Measurements from ENCODE around the gene CYB561D2.
"Not testable (repeated sequence)": the region's sequence is repeated elsewhere in the genome, so short reads cannot be mapped to it uniquely, and the experiment has no call there.

CYB561D2 gene, protein sequence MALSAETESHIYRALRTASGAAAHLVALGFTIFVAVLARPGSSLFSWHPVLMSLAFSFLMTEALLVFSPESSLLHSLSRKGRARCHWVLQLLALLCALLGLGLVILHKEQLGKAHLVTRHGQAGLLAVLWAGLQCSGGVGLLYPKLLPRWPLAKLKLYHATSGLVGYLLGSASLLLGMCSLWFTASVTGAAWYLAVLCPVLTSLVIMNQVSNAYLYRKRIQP

DNA sequence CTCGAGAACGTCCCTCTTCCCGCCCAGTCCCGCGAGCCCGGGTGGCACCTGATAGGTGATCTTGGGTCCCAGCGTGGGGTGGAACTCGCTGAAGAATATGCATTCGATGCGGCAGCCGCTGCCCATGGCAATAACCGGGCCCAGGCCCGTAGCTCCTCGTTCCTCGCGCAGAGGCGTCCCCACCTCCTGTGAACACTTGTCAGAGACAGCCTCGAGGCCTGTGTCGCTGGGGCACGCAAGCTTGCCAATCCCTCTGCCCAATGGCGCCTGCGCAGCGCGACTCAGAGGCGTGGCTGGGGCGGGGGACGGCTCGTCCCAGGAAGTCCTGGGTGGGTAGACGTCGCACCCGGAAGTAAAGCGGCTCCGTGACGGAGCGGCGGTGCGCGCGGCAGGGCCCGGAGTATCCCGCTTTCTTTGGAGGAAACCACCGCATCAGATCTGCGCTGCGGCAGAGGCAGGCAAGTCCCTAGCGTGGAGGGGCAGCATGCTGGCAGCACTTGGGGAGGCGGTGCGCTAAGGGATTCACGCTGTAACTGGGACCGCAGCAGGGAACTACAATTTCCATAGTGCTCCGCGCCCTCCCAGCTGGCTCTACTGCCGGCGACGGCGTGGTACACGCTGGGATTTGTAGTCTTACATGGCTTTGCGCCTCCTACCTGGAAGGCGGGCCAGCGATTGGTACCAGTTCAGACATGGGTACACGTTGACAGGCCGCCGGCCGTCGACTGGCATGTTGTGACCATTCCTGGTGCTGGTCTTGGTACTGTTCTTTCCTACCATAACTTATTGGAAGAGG, at the start of gene CYB561D2, which contains the start of gene NPRL2:
Gene CYB561D2 (plus strand): TSS at position 336 of the 796 bp plus-strand sequence. CDS start 572 bp downstream, outside the sequence.
Gene NPRL2 (minus strand): TSS at position 249 of the 796 bp plus-strand sequence. CDS start 123 bp downstream, at position 126.
- DNase-seq = peak; percentile 90 to 94 (median 92)

DNA sequence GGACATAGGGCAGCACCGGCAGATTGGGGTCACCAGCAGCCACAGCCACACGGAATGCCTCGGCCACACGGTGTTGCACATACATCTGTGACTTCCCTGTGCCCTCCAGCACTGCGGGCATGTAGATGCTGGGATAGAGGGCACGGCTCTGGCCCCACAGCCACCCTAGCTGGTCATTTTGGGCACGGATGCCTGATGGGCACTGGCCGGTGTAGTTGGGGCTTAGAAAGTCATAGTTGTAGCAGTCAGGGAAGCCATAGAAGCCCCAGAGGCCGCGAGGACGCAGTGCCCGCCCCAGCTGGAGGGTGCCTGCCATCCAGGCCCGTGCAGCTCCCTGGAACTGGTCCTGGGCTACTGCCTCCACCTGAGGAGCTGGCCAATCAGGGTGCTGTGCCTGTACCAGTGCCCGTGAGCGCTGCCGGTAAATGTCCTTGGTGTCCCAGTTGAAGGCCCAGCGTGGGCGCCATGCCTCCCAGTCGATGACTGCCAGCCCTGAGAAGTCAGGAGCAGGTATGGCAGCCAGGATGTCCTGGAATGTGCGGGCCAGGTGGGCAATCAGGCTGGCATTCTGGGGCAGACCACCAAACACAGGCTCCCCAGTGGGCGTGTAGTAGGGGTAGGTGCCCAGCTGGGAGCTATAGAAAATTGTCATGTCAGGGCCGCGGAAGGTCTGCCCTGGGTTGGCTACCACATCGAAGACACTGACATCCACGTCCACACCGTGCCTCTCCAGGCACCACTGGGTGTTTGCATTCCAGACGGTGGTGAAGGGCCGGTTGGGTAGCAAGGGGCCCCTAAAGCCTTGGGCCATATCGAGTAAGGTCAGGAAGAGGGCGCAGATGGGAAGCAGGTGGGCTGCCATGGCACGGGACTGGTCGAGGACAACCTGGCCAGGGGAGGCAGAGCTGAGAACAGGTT, 48.3 kb upstream of the CYB561D2 start:
- DNase-seq = no peak

DNA sequence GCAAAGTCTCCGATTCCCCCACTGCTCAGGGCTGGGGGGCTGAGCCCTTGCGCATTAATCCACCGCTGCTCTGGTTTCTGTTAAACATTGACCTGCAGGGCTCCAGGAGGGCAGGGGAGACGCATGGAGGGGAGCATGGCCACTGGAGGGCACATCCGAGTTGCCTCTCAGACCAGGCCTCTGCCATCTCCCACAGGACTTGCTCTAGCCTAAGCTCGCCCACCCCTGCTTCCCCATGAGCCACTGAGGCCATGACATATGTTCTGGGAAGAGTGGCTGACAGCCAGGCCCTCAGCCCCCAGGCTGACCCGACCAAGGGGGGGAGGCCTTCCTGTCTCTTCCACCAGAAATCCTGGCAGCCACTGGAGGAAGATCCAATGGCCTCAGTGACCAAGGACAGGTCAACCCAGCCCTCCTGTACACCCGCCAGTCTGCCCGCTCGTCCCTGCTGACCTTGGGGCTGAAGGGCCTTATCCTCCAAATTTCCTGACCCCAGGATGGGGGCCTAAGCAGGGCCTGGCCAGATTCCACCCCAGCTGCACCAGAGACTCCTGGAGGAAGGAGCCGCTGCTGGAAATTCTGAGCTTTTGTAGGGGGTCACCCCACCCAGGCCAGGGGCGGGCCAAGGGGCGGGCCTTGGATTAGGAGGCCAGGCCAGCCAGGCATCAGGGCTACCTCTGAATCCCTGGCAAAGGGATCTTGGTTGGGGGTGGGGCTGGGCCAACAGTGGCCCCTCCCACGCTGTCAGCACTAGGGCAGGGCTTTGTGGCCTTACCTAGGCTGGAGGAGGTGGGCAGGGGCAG, 47.4 kb upstream of the CYB561D2 start, which contains the start of gene HYAL1:
Gene HYAL1 (minus strand): TSS at position 562 of the 803 bp plus-strand sequence. CDS start 618 bp downstream, outside the sequence.
- no peak for DNase-seq

DNA sequence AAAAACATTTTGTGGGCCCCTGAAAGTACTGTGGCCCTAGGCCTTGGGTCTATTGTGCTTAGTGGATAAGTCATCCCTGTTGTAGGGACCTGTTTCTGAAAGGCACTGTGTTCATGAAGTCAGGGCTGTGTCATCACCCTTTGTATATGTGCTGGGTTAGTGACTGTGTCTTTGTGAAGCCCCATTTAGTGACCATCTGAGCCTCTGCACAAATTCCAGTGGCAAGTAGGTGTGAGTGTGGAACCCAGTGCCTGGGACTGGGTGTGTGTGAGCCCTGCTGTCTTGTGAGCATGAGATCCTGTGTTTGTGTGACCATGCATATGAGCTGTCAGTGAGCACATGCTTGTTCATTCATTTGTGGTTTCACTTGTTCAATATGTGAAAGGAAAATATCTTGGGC, 46.1 kb upstream of the CYB561D2 start:
- DNase-seq = no peak

DNA sequence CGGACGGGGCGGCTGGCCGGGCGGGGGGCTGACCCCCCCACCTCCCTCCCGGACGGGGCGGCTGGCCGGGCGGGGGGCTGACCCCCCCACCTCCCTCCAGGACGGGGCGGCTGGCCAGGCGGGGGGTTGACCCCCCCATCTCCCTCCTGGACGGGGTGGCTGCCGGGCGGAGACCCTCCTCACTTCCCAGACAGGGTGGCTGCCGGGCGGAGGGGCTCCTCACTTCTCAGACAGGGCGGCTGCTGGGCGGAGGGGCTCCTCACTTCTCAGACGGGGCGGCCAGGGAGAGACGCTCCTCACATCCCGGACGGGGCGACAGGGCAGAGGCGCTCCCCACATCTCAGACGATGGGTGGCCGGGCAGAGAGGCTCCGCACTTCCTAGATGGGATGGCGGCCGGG, 38.6 kb upstream of the CYB561D2 start:
- not testable (repeated sequence) for DNase-seq

DNA sequence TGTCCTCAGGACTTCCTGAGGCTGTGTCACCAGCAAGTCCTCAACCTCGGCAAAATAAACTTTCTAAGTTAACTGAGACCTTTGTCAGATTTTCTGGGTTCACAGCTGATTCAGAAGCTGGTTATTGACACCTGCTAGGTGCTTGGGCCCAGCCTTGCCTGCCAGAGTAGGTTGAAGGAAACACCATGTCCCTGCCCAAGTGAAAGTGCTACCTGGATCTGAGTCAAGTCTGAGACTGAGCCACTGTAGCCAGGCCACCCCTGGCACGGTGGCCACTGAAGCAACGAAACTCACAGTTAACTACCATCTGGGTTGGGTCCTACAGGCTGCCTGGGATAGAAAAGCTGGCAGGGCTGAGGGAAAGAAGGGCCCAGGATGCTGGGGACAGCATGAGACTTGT, 36.3 kb upstream of the CYB561D2 start:
- DNase-seq = no peak

DNA sequence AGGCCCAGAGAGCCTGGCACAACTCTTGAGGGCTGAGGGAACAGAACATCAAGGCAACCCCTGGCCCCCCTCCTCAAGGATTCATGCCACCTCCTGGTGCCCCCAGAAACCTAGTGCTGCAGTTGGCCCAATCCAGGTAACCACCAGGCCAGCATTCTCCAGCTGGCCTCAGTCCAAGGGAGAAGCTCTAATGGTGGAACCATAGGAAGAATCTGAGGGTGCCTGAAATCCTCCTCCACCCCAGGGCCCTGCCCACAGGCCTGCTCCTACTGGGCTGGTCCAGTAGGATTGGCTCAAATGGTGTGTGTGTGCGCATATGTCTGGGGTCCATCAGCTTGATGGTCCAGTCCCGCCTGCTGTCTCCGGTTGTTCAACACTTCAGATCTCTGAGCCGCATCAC, 35.8 kb upstream of the CYB561D2 start:
- DNase-seq = no peak

DNA sequence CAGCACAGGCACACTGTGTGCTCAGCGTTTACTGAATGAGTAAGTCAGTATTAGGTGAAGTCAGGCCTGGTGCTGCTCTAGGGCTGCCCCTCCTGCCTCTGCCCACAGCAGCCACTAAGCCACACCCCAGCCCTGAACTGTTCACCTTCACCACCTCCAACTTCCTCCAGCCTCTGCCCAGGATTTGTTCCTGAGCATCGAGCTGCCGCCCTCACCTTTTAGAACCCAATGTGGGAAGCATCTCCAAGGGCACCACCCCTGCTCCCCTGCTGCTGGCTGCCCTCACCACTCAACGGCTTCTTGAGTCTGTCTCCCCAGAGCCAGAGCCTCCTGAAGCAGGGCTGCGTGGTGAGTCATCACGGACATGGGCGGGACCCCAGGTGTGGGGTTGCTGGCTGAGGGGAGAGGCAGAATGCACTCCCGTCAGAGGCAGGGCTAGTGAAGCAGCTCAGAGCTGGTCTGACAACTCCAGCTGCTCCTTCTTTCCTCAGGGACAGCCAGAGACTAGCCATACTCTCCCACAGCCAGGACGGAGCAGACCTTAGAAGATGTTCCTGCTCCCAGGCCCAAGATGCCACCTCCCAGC, 33.9 kb upstream of the CYB561D2 start:
- DNase-seq = peak in 1 of 3 experiments; percentile 37

DNA sequence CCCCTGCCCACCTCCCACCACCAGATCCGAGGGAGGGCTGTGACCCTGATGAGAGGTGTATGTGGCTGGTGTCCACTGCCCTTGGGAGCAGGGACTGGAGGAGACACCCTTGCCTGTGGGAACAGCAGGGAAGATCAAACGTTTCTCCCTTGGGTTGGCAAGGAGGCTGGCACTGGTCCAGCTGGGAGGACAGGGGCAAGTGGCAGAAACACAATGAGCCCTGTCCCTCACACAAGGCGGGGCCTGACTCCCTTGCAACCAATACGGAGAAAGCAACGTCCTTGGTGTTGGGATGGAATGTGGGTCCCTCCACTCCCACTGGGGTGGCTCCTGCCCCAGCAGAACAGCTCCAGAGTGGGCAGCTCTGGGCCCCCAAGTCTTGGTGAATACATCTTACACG, 33.4 kb upstream of the CYB561D2 start:
- DNase-seq = no peak

DNA sequence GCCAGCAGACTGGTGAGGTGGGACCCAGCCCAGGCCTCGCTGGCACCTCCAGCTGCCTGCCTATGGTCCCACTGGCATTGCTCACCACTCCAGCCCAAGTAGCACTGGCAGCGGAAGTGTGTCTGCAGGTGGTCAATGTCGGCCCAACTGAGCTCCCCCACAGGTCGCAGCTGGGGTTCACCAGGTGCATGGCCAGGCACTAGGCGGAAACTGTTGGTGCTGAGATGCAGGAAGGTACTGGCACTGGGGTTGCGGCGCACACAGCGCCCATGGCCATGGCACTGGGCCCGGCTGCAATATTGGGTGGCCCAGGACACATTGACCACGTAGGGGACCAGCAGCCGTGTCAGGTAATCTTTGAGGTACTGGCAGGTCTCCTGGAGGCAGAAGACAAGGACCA, 32.5 kb upstream of the CYB561D2 start:
- no peak for DNase-seq

DNA sequence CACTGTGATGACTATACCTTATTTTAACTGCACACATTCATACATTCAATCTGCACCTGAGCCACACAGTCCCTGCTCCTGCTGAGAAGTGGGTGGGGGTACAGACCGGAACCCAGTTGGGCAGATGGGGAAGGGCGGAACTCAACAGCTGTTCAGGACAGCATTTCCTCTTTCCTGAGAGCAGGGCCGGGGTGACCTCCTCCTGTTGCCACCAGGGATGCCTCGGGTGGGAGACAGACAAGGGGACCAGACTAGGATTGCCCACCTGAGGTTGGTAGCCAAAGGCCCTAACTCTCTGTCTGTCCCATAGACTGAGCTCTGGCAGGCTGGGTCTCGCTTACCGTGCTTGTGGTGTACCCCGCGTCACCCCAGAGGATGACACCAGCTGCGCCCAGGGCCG, 32.0 kb upstream of the CYB561D2 start:
- DNase-seq = no peak

DNA sequence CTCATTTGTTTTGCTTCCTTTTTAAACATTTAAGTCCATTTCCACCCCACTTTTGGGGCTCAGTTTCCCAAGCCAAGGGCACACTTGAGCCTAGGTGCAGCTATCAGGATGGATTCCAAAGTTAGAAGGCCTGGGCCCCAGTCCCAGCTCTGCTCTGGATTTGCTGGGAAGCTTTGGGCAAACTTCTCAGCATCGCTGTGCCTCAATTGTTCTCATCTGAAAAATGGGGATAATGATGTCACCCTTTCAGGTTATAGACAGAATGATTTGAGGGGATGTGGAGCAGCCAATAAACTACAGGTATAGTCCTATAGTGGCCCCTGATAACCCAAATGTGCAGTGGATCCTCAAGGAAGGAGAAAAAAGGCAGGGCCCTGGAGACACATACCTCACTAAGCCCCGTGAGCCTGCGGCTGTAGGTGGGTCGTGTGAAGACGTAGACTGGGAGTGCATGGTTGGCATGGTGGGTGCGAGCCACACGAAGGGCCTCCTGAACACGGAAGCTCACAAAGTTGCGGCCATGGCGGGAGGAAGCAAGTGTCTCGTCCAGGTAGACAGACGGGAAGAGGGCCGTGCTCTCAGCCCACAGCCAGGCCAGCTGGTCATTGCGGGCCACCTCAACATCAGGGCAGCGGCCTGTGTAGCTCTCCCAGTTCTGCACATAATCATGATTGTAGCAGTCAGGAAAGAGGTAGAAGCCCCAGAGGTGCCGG, 31.3 kb upstream of the CYB561D2 start:
- no peak for DNase-seq

DNA sequence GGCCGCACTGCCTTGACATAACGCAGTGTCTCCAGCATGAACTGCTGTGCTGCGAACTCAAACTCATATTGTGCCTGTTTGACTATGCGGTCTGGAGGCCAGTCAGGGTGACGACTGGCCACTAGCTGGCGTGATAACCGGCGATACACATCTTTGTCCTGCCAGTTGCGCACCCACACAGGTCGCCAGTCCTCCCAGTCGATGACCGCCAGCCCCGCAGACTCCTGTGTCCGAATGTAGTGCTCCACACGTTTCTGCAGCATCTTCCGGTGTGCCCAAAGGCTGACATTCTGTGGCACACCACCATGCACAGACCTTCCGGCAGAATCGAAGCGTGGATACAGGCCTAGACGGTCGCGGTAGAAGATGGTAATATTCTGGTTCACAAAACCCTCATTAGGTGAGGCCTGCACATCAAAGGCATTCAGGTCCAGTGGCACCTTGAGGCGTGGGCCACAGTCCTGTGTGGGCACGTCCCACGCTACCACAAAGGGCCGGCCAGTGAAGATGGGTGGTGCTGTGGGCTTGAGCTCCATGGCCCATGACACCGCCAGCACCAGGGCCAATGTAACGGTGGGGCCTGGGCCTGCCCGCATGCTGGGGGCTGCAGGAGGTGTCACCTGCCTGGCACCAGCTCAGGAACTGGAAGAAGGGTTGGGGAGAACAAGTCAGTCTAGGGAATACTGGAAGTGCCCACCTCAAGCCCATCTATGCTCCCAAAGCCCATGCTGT, 30.6 kb upstream of the CYB561D2 start:
- no peak for DNase-seq

DNA sequence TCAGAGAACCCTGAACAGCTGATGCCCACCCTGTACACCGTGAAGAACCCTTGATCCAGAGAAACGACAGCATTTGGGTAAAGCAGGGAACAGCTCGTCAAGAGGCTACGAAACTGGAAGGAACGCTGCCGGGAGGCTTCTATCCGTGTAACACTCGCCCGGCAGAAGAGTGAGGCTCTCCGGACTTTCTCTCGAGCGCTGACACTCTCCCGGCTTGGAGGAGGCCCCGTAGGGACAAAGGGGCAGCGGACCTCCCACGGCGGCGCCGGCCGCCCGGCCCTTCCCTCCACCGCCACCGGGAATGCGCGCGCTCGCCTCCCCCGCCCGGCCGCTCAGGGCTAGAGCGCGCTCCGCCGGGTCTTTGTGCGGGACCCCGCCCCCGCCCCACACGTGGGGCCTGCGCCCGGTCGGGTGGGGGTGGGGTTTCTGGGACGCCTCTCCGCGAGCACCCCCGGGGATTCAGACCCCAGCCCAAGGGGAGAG, 29.8 kb upstream of the CYB561D2 start:
- peak; percentile 71 to 84 (median 79) for DNase-seq

DNA sequence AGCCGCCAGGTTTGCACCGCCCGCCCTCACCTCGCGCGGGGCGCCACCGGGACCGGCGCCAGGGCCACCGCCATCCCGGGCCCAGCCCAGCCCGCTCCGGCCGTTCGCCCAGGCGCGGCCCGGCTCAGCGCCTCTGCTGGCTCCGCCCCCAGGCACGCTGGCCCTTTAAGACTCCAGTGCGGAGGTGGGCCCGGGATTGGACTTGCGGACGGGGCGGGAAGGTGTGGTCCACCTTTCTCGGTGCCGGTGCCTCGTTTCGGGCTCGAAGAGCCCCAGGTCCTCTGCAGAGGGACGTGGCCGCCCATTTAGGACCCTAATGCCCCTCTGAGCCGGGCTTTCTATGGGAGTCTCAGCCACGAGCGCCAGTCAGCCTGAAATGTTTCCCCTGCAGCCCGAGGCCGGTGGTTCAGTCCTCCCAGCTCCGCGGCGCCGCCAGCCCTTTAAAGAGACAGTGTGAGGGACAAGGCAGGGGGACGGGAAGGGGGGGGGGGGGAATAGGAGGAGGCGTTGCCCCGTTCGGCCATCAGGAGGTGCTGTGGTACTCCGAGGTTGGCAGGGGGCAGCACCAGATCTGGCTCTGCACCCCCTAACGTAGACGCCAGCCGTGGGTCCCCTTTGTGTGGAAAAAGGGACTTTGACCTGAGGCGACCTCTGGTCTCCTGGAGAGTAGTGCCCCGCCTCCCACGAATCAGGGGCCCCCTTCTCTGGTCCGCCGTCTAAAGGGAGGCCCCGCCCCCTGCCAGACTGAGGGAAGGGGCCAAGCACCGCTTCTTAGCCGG, 29.1 kb upstream of the CYB561D2 start:
- DNase-seq = peak; percentile 82 to 92 (median 91)

DNA sequence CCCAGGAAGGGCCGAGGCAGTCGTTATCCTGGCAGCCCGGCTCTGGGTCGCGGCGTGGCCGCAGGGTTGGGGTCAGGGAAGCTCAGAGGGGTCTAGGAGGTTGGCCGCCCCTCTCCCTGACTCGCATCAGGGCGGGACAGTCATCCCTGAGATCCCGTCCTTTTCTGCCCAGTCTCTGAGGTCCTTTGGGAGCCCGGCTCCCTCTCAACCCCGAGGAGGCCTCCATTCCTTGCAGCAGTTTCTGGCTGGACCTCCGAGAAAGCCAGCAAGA, 28.6 kb upstream of the CYB561D2 start:
- DNase-seq = no peak

DNA sequence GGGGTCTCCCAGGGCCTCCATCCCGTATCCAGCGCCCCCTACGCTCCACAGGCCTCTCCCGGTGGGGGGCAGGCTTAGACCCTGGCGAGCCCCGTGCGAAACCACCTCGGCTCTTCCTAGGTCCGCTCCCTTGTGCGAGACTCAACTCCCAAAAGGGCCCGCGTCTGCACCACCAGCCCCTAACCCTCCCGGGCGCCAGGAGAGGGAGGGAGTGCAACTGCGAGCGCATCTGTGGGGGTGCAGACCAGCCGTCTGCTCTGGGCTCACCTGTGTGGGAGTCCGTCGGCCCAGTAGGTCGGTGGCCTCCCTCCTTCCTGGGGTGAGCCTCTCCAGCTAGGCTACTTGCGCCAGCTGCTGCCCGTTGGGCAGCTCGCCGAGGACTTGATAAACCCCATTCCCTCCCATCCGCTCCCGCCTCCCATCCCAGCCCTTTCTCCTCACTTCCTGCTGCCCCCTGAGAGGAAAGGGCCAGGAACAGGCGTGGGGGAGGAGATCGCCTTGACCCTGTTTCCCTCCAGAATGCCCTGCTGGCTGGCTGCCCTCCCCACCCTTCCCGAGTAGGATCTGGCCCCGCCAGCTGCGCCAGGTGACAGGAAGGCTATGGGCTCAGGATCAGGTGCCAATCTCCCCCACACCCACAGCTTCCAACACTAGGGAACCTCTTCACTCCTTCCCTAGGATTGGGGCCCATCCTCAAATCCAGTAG, 28.1 kb upstream of the CYB561D2 start, which contains the start of gene HYAL2:
Gene HYAL2 (minus strand): TSS at position 360 of the 706 bp plus-strand sequence. CDS start 2,256 bp downstream, outside the sequence.
- peak in 2 of 3 experiments; percentile 46 to 61 for DNase-seq

DNA sequence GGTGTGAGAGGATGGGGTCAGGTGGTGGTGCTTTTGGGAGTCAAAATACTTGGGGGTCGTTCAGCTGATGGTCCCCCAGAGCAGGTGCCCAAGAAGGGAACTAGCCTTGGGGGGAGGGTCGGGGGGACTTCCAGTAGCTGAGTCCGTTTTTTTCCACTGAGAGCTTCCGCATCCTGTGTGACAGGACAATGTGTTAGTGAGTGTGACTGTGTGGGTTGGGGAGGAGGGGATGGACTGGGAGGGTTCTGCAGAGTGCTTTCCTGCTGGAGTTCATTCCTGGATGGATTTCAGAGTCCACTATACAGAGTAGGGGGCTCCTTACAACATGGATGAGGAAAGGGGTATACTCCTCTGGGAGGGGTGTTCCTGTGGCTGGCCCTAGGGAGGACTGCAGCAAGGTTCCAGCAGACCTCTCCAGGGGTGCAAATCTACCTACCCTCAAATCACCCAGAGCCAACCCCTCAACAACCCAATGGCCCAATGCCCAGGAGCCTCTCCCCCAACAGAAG, 27.5 kb upstream of the CYB561D2 start:
- peak in 1 of 3 experiments; percentile 34 for DNase-seq
